ENCODE measurements around the gene FGD4. TPM values are rescaled to one million over a fixed set of nuclear protein-coding genes. Genes with fewer than 3 reads are reported as not detected.

Gene FGD4
- total and polyA plus RNA-seq, 9 of the 15 experiments (the other 6 are each of a cell fraction or from before 2014, with no cell fraction given) = 0.05 to 0.51 (median 0.27) TPM

- no peak for FAIRE-seq
Observed at GRCh38 chr12:32542428-32543229, 143.3 kb downstream of the FGD4 start.

More at GRCh38 chr12:32542428-32543229, 143.3 kb downstream of the FGD4 start:
- 0% methylated on average over 6 of the region's 6 CpGs for WGBS (ENCODE audit: insufficient coverage, low coverage, missing lambda C conversion rate)
- no peak overlapping the region for H3K4me2 ChIP-seq (ENCODE audit: insufficient read depth, low read length)
- intact Hi-C loops (cut with micrococcal nuclease) (no loop called here), in situ Hi-C loops (cut with MboI) (no loop called here)
- no peak overlapping the region for H3K27ac ChIP-seq (ENCODE audit: extremely low read depth, low read depth, low read length)
- no peaks in the 10 kb centered on the region for H3K9me3 ChIP-seq (replicated peaks; ENCODE audit: control insufficient read depth, insufficient read depth, low read depth, low read length)
- H3K4me3 ChIP-seq = no peak overlapping the region
- H3K79me2 ChIP-seq (ENCODE audit: control insufficient read depth, insufficient read depth, low read length) = no peaks in the 10 kb centered on the region
- ATAC-seq (no peak), DNase-seq (ENCODE audit: extremely low read depth in 1 of 4, low spot score in 3 of 4) (no peak)
- H4K20me1 ChIP-seq (replicated peaks; ENCODE audit: control insufficient read depth, insufficient read depth, low read length) = no peaks in the 10 kb centered on the region
- no peak overlapping the region for H3K9ac ChIP-seq (ENCODE audit: insufficient read depth in 1 of 2, low read depth in 2 of 2, low read length in 2 of 2)
- CTCF ChIA-PET (ENCODE audit: low intra/inter-chr PET ratio) = no interaction called here
- no peaks in the 10 kb centered on the region for H3K36me3 ChIP-seq (ENCODE audit: control insufficient read depth, insufficient read depth, low read length)
- peaks cover 0 to 8% of the 10 kb centered on the region in 2 experiments; a peak in 3 of 5 replicates for H3K27me3 ChIP-seq (ENCODE audit: control insufficient read depth in 2 of 2, insufficient read depth in 2 of 2, low read length in 2 of 2)
- H3K9me1 ChIP-seq (ENCODE audit: control insufficient read depth, insufficient read depth, low read length) = no peaks in the 10 kb centered on the region
- no TSS peak for BruUV-seq (replicated peaks)
- TF ChIP-seq YBX1 (IDR thresholded peaks at IDR 0.05) = no peak
- no peak for TF ChIP-seq TGIF2 (CRISPR knock-in tag; IDR thresholded peaks at IDR 0.05)
- TF ChIP-seq ELK1 (CRISPR knock-in tag; IDR thresholded peaks at IDR 0.05) = no peak
- TF ChIP-seq ZC3H4 (CRISPR knock-in tag; IDR thresholded peaks at IDR 0.05; ENCODE audit: borderline replicate concordance) = no peak
- no peak for TF ChIP-seq ZC3H8 (IDR thresholded peaks at IDR 0.05)
- TF ChIP-seq HMGN3 (IDR thresholded peaks at IDR 0.05; ENCODE audit: borderline replicate concordance, extremely low read depth, insufficient read length, low read depth, low read length) = no peak
- no peak for TF ChIP-seq ZNF239 (CRISPR knock-in tag; IDR thresholded peaks at IDR 0.05)
- TF ChIP-seq, protein P1, sequence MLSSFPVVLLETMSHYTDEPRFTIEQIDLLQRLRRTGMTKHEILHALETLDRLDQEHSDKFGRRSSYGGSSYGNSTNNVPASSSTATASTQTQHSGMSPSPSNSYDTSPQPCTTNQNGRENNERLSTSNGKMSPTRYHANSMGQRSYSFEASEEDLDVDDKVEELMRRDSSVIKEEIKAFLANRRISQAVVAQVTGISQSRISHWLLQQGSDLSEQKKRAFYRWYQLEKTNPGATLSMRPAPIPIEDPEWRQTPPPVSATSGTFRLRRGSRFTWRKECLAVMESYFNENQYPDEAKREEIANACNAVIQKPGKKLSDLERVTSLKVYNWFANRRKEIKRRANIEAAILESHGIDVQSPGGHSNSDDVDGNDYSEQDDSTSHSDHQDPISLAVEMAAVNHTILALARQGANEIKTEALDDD (IDR thresholded peaks at IDR 0.05) = no peak
- TF ChIP-seq SNRNP70 (optimal IDR thresholded peaks at IDR 0.05; ENCODE audit: low read depth, low read length) = no peak
- TF ChIP-seq GATAD2B (IDR thresholded peaks at IDR 0.05; ENCODE audit: borderline replicate concordance) = no peak
- TF ChIP-seq HES1 (IDR thresholded peaks at IDR 0.05; ENCODE audit: low read depth) = no peak
- TF ChIP-seq ZNF174 (CRISPR knock-in tag; IDR thresholded peaks at IDR 0.05) = no peak
- TF ChIP-seq E2F3 (CRISPR knock-in tag; IDR thresholded peaks at IDR 0.05) = no peak
- no peak for TF ChIP-seq ZNF3 (CRISPR knock-in tag; IDR thresholded peaks at IDR 0.05)
- POLR2A ChIA-PET = interaction anchor here (1.1 to 1.2 kb wide), 2 partner anchors 12 to 28 kb away, joined by 3 to 4 read pairs; no protein-coding TSS in a partner anchor
- H2AFZ ChIP-seq (ENCODE audit: low read depth, low read length) = no peak overlapping the region
- H3K4me1 ChIP-seq (replicated peaks in 1 of 2; ENCODE audit: control insufficient read depth in 2 of 2, insufficient read depth in 2 of 2, low read length in 2 of 2) = no peaks in the 10 kb centered on the region

Measured in K562 (cell line).